Activated CD4-positive, alpha-beta T cell treated with anti-CD3 and anti-CD28 coated beads, Interleukin-2, amount 10 ng/mL, durations not matched to agents 7 days and 5 days (primary cell): ENCODE measurements around the gene DSTN. TPM values are rescaled to one million over a fixed set of nuclear protein-coding genes. Genes with fewer than 3 reads are reported as not detected.

Source experiments
- CTCF ChIA-PET: fragments of 350-600 bp; sonication (Branson Sonifier 250); formaldehyde crosslinking; loops from one replicate; lab custom pipeline; 2021; ENCODE audit warnings: antibody characterized with exemption; lab: Charles Lee
- POLR2A ChIA-PET: fragments of 350-600 bp; sonication (Branson Sonifier 250); formaldehyde crosslinking; loops from one replicate; lab custom pipeline; 2021; ENCODE audit warnings: antibody characterized with exemption; lab: Charles Lee
- DNase-seq: peaks from one replicate; pipeline ENCODE4 v3.0.0-alpha.2; 2020
- H3K27ac Mint-ChIP-seq: one replicate; pipeline ENCODE4 v1.8.0; 2021; ENCODE audit warnings: mild to moderate bottlenecking, moderate library complexity, mixed read lengths
- H3K27me3 Mint-ChIP-seq: one replicate; pipeline ENCODE4 v1.8.0; 2021; ENCODE audit warnings: mixed read lengths
- H3K36me3 Mint-ChIP-seq: one replicate; pipeline ENCODE4 v1.8.0; 2021; ENCODE audit warnings: low read depth, mixed read lengths
- H3K4me1 Mint-ChIP-seq: one replicate; pipeline ENCODE4 v1.8.0; 2021; ENCODE audit warnings: mixed read lengths
- H3K4me3 Mint-ChIP-seq: one replicate; pipeline ENCODE4 v1.8.0; 2021; ENCODE audit warnings: mild to moderate bottlenecking, moderate library complexity, mixed read lengths
- H3K9me3 Mint-ChIP-seq: one replicate; pipeline ENCODE4 v1.8.0; 2021; ENCODE audit warnings: mixed read lengths
- total RNA-seq, 2 experiments: library from RNA; stranded (reverse); gene quantifications; one replicate each; pipeline ENCODE4 v1.2.3, GENCODE V29; 2021

DSTN gene
- total RNA-seq, 2 experiments from 2014 or later = 77.4 to 83.3 TPM

DNA sequence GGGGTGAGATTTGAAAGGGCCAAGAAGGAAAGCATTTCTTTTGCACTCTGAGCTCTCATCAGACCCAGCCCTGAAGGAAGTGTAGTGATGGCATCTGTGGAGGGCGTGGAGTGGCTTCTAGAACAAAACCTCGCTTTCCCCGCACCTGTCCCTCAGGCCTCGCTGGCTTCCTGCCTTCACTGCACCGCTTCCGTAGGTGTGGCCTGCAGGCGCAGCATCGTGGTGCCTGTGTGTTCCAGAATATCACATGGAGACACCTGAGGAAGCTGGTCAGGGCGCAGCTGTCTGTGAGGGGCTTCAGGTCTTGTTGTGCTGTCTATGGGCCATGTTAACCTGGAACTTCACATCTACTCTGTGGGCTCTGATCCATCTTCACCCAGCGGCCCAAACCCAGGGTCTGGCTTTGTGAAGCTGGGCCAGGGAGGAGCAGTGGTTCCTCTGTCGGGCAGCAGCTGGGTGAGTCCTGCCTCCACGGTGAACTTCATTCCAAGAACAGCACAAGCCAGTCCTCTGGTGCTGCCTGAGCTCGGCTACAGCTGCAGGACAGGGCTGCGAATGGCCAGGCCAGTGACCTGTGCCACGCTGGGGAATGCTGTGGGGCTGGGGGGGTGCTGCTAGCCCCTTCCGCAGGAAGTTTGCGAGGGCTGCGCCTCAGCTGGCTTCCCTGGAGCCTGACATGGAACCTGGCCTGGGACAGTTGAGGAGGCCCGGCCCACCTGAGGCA lies 40.9 kb downstream of the DSTN start:
- CTCF ChIA-PET = interaction anchor here (0.6 to 2.0 kb wide), 9 partner anchors 9 to 363 kb away, joined by 3 to 7 read pairs (median 3); no protein-coding TSS in a partner anchor
- peak; percentile 86 for DNase-seq
- H3K36me3 Mint-ChIP-seq = peaks cover 21% of the 10 kb centered on the region
- peak overlapping the region; percentile 62 for H3K4me3 Mint-ChIP-seq
- no peaks in the 10 kb centered on the region for H3K9me3 Mint-ChIP-seq
- peaks cover 42% of the 10 kb centered on the region for H3K4me1 Mint-ChIP-seq
- H3K27ac Mint-ChIP-seq = peak overlapping the region; percentile 96
- no peaks in the 10 kb centered on the region for H3K27me3 Mint-ChIP-seq
- POLR2A ChIA-PET = interaction anchor here (0.6 to 1.0 kb wide), 3 partner anchors 40 to 71 kb away, joined by 3 to 4 read pairs (median 3); partner anchors contain the start of gene DSTN

DNA sequence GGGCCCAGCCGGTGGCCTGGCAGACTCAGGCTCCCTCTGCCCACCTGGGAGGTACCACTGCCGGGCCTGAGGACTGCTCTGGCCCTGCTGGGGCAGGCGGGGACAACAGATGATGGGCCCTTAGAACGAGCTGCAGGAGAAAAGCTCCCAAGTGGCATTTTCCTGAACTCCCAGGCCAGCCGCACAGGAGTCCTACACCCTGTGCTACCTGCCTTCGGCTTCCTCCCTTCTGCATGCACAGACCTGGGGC lies 41.3 kb downstream of the DSTN start:
- peak overlapping the region; percentile 96 for H3K27ac Mint-ChIP-seq
- no peak for DNase-seq
- H3K4me3 Mint-ChIP-seq = peak overlapping the region; percentile 62
- H3K9me3 Mint-ChIP-seq = no peaks in the 10 kb centered on the region
- H3K27me3 Mint-ChIP-seq = no peaks in the 10 kb centered on the region
- peaks cover 21% of the 10 kb centered on the region for H3K36me3 Mint-ChIP-seq
- CTCF ChIA-PET = interaction anchor here (0.8 to 2.0 kb wide), 6 partner anchors 9 to 106 kb away, joined by 3 to 7 read pairs (median 4); no protein-coding TSS in a partner anchor
- POLR2A ChIA-PET = no interaction called here
- H3K4me1 Mint-ChIP-seq = peaks cover 42% of the 10 kb centered on the region

DNA sequence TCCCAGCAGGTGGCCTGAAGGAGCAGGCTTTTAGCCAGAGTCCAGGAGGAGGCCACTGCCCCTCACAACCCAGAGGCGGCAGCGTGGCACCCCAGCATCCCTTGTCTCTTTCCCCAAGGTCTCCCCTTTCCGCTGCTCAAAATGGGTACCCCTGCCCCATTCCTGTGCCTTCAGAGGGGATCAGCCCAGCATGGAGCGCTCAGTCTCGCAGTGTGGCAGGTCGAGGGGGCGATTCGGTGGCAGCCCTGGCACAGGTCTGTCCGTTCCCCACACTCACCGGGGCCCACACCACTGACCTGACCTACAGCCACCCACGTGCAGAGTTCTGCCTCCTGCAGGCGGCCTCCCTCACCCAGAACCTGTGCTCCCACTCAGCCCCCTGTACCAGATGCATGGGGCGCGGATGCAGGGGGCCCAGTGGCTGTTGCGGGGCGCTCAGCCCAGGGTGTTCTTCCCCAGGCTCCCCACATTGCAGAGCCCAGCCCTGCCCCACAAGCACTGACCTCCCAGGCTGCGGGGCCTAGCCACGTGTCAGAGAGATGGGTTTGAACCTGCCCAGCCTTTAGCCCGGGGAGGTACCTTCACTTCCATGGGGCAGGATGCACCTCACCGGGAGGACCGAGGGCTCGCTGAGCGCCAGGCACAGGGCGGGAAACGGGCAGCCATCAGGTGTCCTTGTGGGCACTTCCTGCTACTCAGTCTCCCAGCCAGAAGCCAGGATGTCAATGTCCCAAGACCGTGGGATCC lies 41.8 kb downstream of the DSTN start:
- DNase-seq = peak; percentile 22
- peak overlapping the region; percentile 62 for H3K4me3 Mint-ChIP-seq
- peaks cover 21% of the 10 kb centered on the region for H3K36me3 Mint-ChIP-seq
- no peaks in the 10 kb centered on the region for H3K9me3 Mint-ChIP-seq
- no peaks in the 10 kb centered on the region for H3K27me3 Mint-ChIP-seq
- H3K27ac Mint-ChIP-seq = peak overlapping the region; percentile 96
- POLR2A ChIA-PET = no interaction called here
- H3K4me1 Mint-ChIP-seq = peaks cover 42% of the 10 kb centered on the region
- CTCF ChIA-PET = interaction anchor here (1.1 to 2.0 kb wide), 4 partner anchors 18 to 107 kb away, joined by 3 to 7 read pairs (median 4); no protein-coding TSS in a partner anchor

DNA sequence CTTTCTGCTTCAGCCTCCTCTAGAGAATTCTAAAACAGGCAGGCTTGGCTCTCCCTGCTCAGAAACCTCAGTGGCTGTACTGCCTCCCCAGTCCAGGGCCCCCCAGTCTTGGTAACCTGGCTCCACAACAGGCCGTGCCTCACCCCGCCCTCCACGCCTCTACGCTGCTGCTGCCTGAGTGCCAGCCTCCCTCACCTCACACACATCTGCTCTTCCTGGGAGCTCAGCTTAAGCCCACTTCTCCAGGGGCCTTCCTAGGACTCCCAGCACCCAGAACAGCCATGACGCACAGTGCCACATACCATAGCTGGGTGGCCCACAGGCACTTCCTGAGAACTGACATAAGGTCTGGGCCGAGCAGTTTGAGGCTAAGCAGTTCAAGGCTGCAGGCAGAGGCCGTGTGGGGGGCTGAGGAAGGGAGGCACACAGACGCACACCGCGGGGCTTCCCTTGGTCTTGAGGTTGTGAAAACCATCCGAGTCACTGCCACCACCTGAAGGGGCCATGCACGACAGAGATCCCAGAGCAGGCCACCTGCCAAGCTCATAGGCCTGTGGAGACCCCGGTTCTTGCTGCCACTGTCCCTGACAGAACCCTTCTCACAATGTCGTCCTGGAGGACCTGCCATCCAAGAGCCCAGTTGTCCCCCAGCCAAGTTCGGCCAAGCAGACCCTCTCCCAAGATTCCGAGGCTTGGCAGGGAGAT lies 42.6 kb downstream of the DSTN start:
- Mint-ChIP-seq H3K27me3 (no peaks in the 10 kb centered on the region), H3K4me3 (peak overlapping the region; percentile 47), H3K9me3 (no peaks in the 10 kb centered on the region), H3K4me1 (peaks cover 47% of the 10 kb centered on the region), H3K27ac (peak overlapping the region; percentile 96), H3K36me3 (peaks cover 20% of the 10 kb centered on the region)
- ChIA-PET POLR2A (no interaction called here), CTCF (interaction anchor here (0.7 to 0.9 kb wide), 2 partner anchors 24 to 30 kb away, joined by 3 read pairs; no protein-coding TSS in a partner anchor)
- DNase-seq = peak; percentile 35

DNA sequence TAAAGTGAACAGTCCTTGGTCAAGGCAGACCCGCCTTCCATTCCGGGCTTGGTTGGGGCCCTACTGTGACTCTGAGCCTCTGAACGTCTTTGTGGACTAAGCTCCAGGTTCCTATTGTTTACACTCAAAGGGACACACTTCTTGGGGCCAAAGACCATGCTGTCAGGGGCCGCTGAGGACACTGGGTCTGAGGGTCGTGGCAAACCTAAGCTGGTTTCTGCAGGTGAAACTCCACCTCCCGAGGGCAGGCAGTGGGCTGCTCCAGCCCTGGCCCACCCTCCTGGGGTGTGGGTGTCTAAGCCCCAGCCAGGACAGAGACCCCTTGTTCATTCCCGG lies 43.1 kb downstream of the DSTN start:
- peaks cover 14% of the 10 kb centered on the region for H3K36me3 Mint-ChIP-seq
- H3K9me3 Mint-ChIP-seq = no peaks in the 10 kb centered on the region
- CTCF ChIA-PET = interaction anchor here (0.7 to 0.9 kb wide), 2 partner anchors 23 to 30 kb away, joined by 3 read pairs; no protein-coding TSS in a partner anchor
- no peak overlapping the region for H3K4me3 Mint-ChIP-seq
- H3K27me3 Mint-ChIP-seq = no peaks in the 10 kb centered on the region
- POLR2A ChIA-PET = no interaction called here
- peaks cover 48% of the 10 kb centered on the region for H3K4me1 Mint-ChIP-seq
- DNase-seq = no peak
- H3K27ac Mint-ChIP-seq = peak overlapping the region; percentile 96

GRCh38 chr20:17613328-17614175 lies 43.7 kb downstream of the DSTN start:
- H3K36me3 Mint-ChIP-seq = peaks cover 11% of the 10 kb centered on the region
- peaks cover 46% of the 10 kb centered on the region for H3K4me1 Mint-ChIP-seq
- CTCF ChIA-PET = interaction anchor here (0.7 to 1.7 kb wide), 3 partner anchors 22 to 73 kb away, joined by 3 read pairs; no protein-coding TSS in a partner anchor
- POLR2A ChIA-PET = no interaction called here
- H3K9me3 Mint-ChIP-seq = no peaks in the 10 kb centered on the region
- no peak overlapping the region for H3K4me3 Mint-ChIP-seq
- no peak for DNase-seq
- no peaks in the 10 kb centered on the region for H3K27me3 Mint-ChIP-seq
- H3K27ac Mint-ChIP-seq = no peak overlapping the region

DNA sequence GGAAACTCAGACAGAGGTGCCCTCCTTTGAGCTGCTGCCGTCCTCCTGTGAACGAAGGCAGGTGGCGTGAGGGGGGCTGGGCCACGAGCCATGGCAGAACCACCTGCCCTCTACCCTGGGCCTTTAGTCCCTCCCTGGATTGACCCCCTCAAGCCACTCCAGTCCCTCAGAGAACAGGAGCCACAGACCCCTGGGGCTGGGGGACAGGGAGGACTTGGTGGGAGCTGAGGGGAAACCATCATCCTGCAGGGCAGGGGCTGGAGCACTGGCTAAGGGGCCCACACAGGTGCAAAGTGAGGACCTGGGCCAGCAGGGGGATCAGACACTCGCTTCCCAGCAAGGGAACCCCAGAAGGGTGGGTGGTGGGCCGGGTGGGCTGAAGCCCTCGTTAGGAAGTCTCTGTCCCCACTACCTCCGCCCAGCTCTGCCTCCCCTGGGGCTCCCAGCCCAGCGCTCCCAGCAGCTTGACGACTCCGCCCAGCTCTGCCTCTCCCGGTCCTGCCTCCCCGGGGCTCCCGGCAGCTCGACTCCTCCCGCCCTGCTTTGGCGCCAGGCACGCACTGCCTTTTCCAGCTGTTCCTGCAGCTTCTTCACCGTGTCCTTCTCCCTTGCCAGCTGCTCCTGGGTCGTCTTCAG lies 44.4 kb downstream of the DSTN start:
- Mint-ChIP-seq H3K9me3 (no peaks in the 10 kb centered on the region), H3K4me1 (peaks cover 41% of the 10 kb centered on the region), H3K27me3 (no peaks in the 10 kb centered on the region), H3K36me3 (peaks cover 6% of the 10 kb centered on the region), H3K27ac (peak overlapping the region; percentile 46), H3K4me3 (no peak overlapping the region)
- no peak for DNase-seq
- ChIA-PET CTCF (interaction anchor here (1.7 kb wide), 1 partner anchor 73 kb away, joined by 3 read pairs; no protein-coding TSS in a partner anchor), POLR2A (no interaction called here)

DNA sequence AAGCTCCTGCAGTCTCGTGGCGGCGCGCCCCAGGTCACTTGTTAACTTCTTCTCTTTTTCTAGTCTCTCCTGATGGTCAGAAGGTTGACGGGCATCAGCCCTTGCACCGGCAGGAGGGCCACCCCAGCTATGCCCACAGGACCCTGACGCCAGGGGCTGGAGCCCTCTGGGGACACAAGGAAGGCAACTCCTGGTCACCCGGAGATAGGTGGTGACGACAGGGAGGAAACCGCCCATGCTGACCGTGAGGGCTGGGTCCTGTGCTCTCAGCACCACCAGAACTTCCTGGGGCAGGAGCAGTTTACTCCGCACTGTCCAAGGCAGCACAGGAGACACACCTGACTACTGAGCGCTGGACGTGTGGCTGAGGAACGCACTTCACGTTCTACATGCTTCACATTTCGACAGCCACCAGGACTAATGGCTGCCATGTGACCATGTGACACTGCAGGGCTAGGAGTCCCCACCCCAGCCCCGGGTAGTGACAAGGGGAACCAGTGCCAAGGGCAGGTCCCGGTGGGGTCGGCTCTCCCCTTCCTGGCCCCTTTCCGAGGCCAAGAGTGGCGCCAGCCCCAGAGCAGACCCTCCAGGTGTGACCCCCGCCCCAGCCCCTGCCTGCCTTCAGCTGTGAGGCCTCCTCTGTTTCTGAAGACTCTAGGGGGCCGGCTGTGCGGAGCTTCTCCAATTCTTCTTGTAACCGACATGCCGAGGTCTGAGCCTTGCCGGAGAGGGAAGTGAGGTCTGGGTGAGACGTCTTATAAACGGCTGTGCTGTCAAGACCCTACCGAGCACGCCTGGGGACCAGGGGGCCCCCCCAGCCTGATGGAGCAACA lies 45.2 kb downstream of the DSTN start:
- peak overlapping the region; percentile 25 for H3K27ac Mint-ChIP-seq
- peaks cover 1% of the 10 kb centered on the region for H3K36me3 Mint-ChIP-seq
- CTCF ChIA-PET = interaction anchor here (1.7 kb wide), 1 partner anchor 74 kb away, joined by 3 read pairs; no protein-coding TSS in a partner anchor
- DNase-seq = no peak
- H3K27me3 Mint-ChIP-seq = no peaks in the 10 kb centered on the region
- POLR2A ChIA-PET = no interaction called here
- H3K4me1 Mint-ChIP-seq = peaks cover 33% of the 10 kb centered on the region
- H3K9me3 Mint-ChIP-seq = no peaks in the 10 kb centered on the region
- H3K4me3 Mint-ChIP-seq = no peak overlapping the region

DNA sequence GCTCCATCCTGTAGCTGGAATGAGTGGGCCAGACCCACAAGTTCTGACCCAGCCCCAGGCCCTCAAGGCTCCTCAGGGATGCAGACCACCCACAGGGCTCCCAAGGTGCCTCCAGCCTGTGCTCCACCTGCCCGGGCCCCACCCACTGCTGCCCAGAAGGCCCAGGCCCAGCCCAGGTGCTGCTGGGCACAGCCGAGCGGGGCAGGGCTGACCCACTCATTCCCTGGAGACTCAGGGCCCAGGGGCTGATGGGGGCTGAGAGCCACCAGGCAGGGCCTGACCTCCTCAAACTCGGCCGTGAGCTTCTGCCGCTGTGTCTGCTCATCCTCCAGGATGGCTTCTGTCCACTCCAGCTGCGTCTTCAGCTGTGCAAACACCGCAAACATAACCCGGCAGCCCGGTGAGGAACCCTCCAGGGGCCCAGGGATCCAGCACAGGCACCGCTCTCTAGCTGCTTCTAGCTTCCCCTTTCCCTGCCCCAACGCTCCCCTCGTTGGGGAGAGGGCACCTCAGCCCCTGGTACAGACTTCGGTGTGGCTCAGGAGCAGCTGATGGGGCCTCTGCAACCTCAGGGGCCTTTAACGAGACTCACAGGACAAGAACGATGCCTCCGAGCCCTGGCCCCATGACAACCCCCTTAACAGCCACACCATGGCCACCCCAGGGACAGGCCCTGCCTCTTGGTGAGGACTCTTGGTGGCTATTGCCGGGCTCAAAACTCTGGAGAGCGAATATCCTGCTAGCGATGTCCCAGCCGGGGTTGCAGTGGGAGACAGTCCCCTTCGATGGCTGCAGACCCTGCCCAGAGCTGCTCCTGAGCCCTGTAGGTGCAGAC lies 46.0 kb downstream of the DSTN start:
- Mint-ChIP-seq H3K9me3 (no peaks in the 10 kb centered on the region), H3K27me3 (no peaks in the 10 kb centered on the region), H3K36me3 (peaks cover 1% of the 10 kb centered on the region), H3K4me3 (no peak overlapping the region), H3K27ac (peak overlapping the region; percentile 57), H3K4me1 (peaks cover 25% of the 10 kb centered on the region)
- POLR2A ChIA-PET = no interaction called here
- no peak for DNase-seq
- CTCF ChIA-PET = interaction anchor here (0.9 kb wide), 1 partner anchor 238 kb away, joined by 3 read pairs; no protein-coding TSS in a partner anchor

- no peak for DNase-seq
- Mint-ChIP-seq H3K4me1 (peaks cover 18% of the 10 kb centered on the region), H3K9me3 (no peaks in the 10 kb centered on the region), H3K4me3 (no peak overlapping the region), H3K27me3 (no peaks in the 10 kb centered on the region), H3K36me3 (peaks cover 1% of the 10 kb centered on the region), H3K27ac (no peak overlapping the region)
- CTCF ChIA-PET = interaction anchor here (0.6 to 0.9 kb wide), 2 partner anchors 222 to 237 kb away, joined by 3 read pairs; no protein-coding TSS in a partner anchor
- POLR2A ChIA-PET = no interaction called here
These were observed 46.8 kb downstream of the DSTN start for GRCh38 chr20:17616480-17617211.
